Middle frontal gyrus (tissue), 1 donor: Measurements from ENCODE around the gene PATJ.
"Not testable (repeated sequence)": the region's sequence is repeated elsewhere in the genome, so short reads cannot be mapped to it uniquely, and the experiment has no call there.

Source experiments
- DNase-seq: peaks from one replicate; pipeline ENCODE4 v3.0.0-alpha.2; 2015; ENCODE audit warnings: low spot score; ENCODE audit errors: extremely low spot score

PATJ gene

GRCh38 chr1:61741711-61742619 lies at the start of gene PATJ:
PATJ (plus strand) TSS chr1:61742480; CDS start chr1:61762893, 20,413 bp downstream.
- no peak for DNase-seq

- DNase-seq: no peak
Observed at GRCh38 chr1:61699911-61700851, 42.1 kb upstream of the PATJ start.

GRCh38 chr1:61708953-61709907 lies 33.0 kb upstream of the PATJ start:
- DNase-seq: no peak

DNA sequence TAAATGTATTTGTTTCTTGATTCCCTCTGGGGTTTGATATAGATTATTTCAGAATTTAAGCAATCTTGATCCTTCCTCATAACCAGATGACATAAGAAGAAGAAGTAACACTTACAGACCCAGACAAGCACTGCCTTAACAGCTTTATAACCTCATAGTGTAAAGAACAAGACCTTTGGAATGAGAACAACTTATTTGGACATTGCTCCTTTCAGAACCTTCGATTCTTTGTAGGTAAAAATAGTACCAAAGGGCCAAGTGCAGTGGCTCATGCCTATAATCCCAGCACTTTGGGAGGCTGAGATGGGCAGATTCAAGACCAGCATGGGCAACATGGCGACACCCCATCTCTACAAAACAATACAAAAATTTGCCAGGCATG lies 32.4 kb upstream of the PATJ start:
- DNase-seq: no peak

- not testable (repeated sequence) for DNase-seq
Observed at GRCh38 chr1:61711257-61711656, 31.0 kb upstream of the PATJ start.

- DNase-seq: no peak
Observed at GRCh38 chr1:61711969-61712368, 30.3 kb upstream of the PATJ start.

GRCh38 chr1:61718996-61719663 lies 23.1 kb upstream of the PATJ start:
- not testable (repeated sequence) for DNase-seq

DNA sequence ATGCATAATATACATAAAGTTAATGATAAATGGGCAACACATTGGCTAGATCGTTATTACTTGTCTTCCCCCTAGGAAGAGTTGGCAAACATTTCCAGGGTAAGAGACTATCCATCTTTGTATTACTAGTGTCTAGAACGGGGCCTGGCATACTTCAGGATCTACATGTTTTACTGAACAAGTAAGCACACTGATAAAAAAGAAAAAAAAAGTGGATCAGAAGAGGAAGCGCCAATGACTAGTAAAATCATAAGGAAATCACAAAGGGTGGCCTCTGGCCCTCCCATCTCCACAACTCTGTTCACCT lies 17.8 kb upstream of the PATJ start:
- no peak for DNase-seq

DNA sequence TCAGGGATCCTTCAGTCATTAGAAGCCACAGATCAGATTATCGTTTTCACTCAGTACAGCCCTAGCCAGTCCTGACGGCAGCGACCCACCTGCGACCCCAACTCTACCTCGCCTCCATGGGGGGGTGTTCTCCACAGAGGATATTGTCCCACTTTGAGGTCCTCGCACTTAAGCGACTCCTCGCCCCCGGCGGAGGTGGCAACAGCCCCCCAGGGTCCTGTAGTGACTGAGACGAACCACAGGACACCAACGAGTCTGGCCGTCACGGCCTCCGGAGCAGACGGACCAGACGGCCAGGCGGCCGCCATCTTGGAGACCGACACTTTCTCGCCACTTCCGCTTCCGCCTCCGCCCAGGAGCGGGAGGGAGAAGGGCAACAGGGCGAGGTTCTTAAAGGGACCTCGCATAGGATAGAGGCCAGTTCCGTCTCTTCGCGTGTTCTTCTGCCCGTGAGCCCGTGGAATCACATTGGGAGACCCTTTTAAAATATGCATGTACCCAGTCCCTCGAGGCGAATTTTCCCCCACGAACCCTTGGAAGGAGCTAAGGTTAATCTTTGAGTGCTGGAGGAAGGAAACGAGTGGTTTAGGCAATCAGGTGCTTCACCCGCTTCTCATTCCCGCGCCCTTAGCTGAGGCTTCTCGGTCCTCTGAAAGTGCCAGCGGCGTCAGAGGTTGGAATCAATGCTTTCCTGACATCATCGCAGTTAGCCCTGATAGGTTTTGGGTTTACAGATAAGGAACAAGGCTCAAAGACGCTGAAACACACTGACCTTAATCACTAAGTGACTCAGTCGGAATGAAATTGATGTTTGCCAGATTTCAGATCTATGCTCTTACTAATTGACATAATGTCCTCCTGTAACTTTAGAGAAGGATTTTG lies 17.2 kb upstream of the PATJ start, which contains the start of gene TM2D1:
TM2D1 (minus strand) TSS at position 329 of the 882 bp plus-strand sequence; CDS start at position 308, 21 bp downstream.
- peak; percentile 90 for DNase-seq

GRCh38 chr1:61727544-61727943 lies 14.7 kb upstream of the PATJ start:
- no peak for DNase-seq

DNA sequence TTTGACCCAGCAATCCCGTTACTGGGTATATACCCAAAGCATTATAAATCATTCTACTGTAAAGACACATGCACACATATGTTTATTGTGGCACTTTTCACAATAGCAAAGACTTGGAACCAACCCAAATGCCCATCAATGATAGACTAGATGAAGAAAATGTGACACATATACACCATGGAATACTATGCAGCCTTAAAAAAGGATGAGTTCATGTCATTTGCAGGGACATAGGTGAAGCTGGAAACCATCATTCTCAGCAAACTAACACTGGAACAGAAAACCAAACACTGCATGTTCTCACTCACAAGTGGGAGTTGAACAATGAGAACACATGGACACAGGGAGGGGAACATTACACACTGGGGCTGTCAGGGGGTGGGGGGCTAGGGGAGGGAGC lies 11.6 kb upstream of the PATJ start:
- not testable (repeated sequence) for DNase-seq

GRCh38 chr1:61732726-61733125 lies 9.6 kb upstream of the PATJ start:
- DNase-seq: no peak

DNA sequence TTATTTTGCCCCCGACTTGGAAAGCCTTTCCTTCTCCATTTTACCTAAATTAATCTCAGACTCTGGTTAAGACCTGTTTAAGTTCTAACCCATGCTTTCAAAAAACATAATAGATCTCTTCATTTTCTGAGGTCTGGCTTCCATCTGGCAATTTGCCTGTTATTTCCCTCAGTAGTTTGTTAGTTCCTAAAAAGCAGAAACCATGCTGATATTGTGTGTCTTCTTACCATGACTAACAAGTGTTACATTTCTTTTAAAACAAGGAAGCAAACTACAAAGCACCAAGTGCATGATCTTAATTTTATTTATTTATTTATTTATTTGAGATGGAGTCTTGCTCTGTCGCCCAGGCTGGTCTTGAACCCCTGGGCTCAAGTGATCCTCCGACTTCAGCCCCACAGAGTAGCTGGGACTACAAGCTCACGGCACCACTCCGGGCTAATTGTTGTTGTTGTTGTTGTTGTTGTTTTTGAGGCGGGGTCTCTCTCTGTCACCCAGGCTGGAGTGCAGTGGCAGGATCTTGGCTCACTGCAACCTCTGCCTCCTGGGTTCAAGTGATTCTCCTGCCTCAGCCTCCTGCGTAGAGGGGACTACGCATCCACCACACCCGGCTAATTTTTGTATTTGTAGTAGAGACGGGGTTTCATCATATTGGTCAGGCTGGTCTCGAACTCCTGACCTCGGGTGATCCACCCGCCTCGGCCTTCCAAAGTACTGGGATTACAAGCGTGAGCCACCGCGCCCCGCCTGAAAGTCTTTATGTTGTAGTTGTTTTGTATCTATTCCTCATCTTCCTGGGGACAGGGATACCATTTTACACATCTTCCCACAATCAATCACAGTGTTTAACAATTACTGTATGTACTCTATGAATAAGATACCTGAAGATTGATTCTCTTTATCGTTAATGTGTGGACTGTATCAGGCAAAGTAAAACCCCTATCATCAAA lies 1.3 kb upstream of the PATJ start:
- no peak for DNase-seq

GRCh38 chr1:61742620-61743430 lies 545 bp downstream of the PATJ start:
- DNase-seq: no peak

DNA sequence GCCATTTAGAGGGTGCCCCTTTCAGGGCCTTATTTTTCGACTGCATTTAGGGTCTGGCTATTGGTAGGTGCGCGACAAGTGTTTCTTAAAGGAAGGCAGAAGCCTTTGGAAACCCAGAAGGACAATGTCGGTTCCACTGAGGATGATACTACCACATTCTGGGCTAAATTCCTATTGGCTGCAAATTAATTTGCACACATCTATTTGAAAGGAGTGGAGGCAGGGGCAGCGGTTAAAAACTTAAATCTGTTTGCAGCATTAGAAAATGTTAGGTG lies 1.1 kb downstream of the PATJ start:
- DNase-seq: no peak

DNA sequence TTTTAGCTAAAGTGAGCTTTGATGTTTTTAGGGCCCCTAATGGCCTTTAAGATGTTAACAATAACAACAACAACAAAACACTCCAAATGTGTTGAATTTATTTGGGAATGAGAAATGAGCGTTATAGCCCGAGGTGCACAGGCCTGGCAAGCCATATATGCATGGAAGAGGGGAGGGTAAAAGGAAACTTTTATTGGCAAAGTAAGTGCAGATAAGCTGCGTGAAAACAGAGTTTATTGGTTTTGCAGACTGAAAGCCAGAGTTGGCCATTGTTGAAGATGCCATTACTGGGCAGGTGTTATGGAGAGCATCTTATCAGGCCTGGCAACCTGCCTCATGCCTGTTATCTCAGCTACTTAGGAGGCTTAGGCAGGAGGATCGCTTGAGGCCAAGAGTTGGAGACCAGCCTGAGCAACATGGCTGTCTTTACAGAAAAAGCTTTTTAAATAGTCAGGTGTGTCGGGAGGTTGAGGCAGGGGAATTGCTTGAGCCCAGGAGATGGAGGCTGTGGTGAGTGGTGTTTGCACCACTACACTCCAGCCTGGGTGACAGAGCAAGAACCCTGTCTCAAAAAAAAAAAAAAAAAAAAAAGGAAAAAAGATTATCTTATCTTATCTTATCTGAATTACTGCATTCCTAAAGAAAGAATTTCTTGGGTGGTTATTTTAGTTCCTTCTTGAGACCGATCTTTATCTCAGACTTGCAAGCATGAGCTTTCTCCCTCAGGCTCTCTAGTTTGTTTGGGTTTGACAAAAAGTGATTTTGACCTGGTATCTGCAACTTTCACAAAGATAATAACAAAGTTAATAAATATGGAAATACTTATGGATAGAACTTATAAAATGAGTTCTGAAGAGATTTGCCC lies 1.7 kb downstream of the PATJ start:
- no peak for DNase-seq

DNA sequence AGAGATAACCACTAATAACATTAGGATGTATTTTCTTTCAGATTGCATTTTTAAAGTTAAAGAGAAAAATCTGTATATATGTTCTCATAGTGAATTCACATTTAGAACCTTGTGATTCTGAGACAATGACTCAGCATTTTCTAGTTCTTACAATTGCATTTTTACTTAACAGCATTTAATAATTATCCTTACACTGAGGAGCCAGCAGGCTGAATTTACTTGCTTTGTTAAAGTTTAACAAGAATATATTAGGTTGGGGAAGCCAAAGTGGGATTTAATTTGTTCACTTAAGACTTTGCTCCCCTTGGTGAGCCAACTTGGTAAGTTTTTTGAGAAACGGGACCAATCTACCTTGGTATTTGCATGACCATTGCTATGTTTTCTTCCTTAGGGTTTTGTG lies 4.5 kb downstream of the PATJ start:
- no peak for DNase-seq
